ENCODE results near the gene GIT2. TPM values are rescaled to one million over a fixed set of nuclear protein-coding genes. Genes with fewer than 3 reads are reported as not detected.

GIT2 gene
- total and polyA plus RNA-seq, 2 of the 8 experiments (the other 6 are each of a cell fraction or from before 2014, with no cell fraction given): 9.6 to 20.7 TPM

DNA sequence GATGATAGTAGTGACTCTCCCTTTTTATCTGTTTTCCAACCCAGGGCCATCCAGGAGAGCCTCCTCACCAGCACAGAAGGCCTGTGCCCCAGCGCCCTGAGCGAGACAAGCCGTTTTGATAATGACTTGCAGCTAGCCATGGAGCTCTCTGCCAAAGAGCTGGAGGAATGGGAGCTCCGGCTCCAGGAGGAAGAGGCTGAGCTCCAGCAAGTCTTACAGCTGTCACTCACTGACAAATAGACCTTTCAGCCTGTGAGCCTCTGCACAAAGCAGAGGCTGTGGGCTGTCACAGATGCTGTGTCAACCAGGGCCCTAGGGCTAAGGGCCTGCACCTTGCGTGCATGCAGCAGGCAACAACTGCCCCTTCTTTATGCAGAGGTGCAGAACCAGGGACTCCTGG, 41.1 kb upstream of the GIT2 start (continued):
- TF ChIP-seq, protein P1, sequence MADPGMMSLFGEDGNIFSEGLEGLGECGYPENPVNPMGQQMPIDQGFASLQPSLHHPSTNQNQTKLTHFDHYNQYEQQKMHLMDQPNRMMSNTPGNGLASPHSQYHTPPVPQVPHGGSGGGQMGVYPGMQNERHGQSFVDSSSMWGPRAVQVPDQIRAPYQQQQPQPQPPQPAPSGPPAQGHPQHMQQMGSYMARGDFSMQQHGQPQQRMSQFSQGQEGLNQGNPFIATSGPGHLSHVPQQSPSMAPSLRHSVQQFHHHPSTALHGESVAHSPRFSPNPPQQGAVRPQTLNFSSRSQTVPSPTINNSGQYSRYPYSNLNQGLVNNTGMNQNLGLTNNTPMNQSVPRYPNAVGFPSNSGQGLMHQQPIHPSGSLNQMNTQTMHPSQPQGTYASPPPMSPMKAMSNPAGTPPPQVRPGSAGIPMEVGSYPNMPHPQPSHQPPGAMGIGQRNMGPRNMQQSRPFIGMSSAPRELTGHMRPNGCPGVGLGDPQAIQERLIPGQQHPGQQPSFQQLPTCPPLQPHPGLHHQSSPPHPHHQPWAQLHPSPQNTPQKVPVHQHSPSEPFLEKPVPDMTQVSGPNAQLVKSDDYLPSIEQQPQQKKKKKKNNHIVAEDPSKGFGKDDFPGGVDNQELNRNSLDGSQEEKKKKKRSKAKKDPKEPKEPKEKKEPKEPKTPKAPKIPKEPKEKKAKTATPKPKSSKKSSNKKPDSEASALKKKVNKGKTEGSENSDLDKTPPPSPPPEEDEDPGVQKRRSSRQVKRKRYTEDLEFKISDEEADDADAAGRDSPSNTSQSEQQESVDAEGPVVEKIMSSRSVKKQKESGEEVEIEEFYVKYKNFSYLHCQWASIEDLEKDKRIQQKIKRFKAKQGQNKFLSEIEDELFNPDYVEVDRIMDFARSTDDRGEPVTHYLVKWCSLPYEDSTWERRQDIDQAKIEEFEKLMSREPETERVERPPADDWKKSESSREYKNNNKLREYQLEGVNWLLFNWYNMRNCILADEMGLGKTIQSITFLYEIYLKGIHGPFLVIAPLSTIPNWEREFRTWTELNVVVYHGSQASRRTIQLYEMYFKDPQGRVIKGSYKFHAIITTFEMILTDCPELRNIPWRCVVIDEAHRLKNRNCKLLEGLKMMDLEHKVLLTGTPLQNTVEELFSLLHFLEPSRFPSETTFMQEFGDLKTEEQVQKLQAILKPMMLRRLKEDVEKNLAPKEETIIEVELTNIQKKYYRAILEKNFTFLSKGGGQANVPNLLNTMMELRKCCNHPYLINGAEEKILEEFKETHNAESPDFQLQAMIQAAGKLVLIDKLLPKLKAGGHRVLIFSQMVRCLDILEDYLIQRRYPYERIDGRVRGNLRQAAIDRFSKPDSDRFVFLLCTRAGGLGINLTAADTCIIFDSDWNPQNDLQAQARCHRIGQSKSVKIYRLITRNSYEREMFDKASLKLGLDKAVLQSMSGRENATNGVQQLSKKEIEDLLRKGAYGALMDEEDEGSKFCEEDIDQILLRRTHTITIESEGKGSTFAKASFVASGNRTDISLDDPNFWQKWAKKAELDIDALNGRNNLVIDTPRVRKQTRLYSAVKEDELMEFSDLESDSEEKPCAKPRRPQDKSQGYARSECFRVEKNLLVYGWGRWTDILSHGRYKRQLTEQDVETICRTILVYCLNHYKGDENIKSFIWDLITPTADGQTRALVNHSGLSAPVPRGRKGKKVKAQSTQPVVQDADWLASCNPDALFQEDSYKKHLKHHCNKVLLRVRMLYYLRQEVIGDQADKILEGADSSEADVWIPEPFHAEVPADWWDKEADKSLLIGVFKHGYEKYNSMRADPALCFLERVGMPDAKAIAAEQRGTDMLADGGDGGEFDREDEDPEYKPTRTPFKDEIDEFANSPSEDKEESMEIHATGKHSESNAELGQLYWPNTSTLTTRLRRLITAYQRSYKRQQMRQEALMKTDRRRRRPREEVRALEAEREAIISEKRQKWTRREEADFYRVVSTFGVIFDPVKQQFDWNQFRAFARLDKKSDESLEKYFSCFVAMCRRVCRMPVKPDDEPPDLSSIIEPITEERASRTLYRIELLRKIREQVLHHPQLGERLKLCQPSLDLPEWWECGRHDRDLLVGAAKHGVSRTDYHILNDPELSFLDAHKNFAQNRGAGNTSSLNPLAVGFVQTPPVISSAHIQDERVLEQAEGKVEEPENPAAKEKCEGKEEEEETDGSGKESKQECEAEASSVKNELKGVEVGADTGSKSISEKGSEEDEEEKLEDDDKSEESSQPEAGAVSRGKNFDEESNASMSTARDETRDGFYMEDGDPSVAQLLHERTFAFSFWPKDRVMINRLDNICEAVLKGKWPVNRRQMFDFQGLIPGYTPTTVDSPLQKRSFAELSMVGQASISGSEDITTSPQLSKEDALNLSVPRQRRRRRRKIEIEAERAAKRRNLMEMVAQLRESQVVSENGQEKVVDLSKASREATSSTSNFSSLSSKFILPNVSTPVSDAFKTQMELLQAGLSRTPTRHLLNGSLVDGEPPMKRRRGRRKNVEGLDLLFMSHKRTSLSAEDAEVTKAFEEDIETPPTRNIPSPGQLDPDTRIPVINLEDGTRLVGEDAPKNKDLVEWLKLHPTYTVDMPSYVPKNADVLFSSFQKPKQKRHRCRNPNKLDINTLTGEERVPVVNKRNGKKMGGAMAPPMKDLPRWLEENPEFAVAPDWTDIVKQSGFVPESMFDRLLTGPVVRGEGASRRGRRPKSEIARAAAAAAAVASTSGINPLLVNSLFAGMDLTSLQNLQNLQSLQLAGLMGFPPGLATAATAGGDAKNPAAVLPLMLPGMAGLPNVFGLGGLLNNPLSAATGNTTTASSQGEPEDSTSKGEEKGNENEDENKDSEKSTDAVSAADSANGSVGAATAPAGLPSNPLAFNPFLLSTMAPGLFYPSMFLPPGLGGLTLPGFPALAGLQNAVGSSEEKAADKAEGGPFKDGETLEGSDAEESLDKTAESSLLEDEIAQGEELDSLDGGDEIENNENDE (IDR thresholded peaks at IDR 0.05; ENCODE audit: insufficient replicate concordance, low read length): no peak
